Stimulated activated CD4-positive, alpha-beta T cell treated with anti-CD3 and anti-CD28 coated beads, TNF-alpha, amount 100 ng/mL, for 48 hours (primary cell): ENCODE measurements around the gene APEH.

Experiments used
- DNase-seq, 3 donors: peaks; one replicate each; pipeline ENCODE4 v3.0.0-alpha.2; 2020; ENCODE audit warnings: low read depth in 3 of 3

The APEH gene

GRCh38 chr3:49673715-49674496 lies at the start of gene APEH:
TSS of gene APEH (plus strand) at chr3:49674351. CDS start at chr3:49674402, 51 bp downstream.
- peak; percentile 94 to 99 (median 98) for DNase-seq

- no peak for DNase-seq
Observed at GRCh38 chr3:49625071-49625470, 49.1 kb upstream of the APEH start.

- DNase-seq, result peak in 1 of 3 donors; percentile 8
Observed at GRCh38 chr3:49626101-49626581, 48.0 kb upstream of the APEH start.

GRCh38 chr3:49626796-49627195 lies 47.4 kb upstream of the APEH start:
- DNase-seq, result no peak

- DNase-seq, result no peak
Observed at GRCh38 chr3:49627634-49628033, 46.5 kb upstream of the APEH start.

- DNase-seq, result no peak
Observed at GRCh38 chr3:49628249-49628648, 45.9 kb upstream of the APEH start.

GRCh38 chr3:49629451-49629850 lies 44.7 kb upstream of the APEH start:
- DNase-seq, result no peak

- no peak for DNase-seq
Observed at GRCh38 chr3:49629866-49630265, 44.3 kb upstream of the APEH start.

GRCh38 chr3:49630784-49631183 lies 43.4 kb upstream of the APEH start:
- no peak for DNase-seq

- no peak for DNase-seq
Observed at GRCh38 chr3:49634736-49635135, 39.4 kb upstream of the APEH start.

GRCh38 chr3:49636883-49637609 lies 37.1 kb upstream of the APEH start:
- DNase-seq, result no peak

GRCh38 chr3:49638445-49638844 lies 35.7 kb upstream of the APEH start:
- no peak for DNase-seq

GRCh38 chr3:49639551-49639950 lies 34.6 kb upstream of the APEH start:
- no peak for DNase-seq

- DNase-seq, result no peak
Observed at GRCh38 chr3:49641292-49641691, 32.9 kb upstream of the APEH start.

- no peak for DNase-seq
Observed at GRCh38 chr3:49641921-49642707, 32.0 kb upstream of the APEH start.

GRCh38 chr3:49642708-49643145 lies 31.4 kb upstream of the APEH start:
- DNase-seq, result no peak

GRCh38 chr3:49644684-49645083 lies 29.5 kb upstream of the APEH start:
- no peak for DNase-seq

GRCh38 chr3:49646236-49646635 lies 27.9 kb upstream of the APEH start:
- DNase-seq, result no peak

GRCh38 chr3:49647741-49648140 lies 26.4 kb upstream of the APEH start:
- DNase-seq, result no peak

- DNase-seq, result no peak
Observed at GRCh38 chr3:49648354-49649019, 25.7 kb upstream of the APEH start.

- no peak for DNase-seq
Observed at GRCh38 chr3:49649576-49649975, 24.6 kb upstream of the APEH start.

- no peak for DNase-seq
Observed at GRCh38 chr3:49650177-49650576, 24.0 kb upstream of the APEH start.
